ENCODE data around the gene GNL3. TPM values are rescaled to one million over a fixed set of nuclear protein-coding genes. Genes with fewer than 3 reads are reported as not detected.
A peak's percentile ranks its signal among the peaks of the same experiment; 100 is the strongest.

Gene GNL3
- total RNA-seq, 1 experiment from 2014 or later, result 205 TPM

DNA sequence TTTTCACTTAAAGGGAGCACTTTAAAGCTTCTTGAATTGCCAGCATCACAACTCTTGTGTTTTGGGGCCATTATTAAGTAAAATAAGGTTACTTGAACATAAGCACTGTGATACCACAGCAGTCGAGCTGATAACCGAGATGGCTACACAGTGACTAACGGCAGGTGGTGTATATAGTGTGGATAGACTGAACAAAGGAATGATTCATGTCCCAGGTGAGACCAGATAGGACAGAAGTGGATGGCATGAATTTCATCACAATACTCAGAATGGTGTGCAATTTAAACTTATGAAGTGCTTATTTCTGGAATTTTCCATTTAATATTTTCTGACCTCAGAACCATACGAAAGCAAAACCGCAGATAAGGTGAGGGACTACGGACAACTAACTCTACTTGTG is 40.3 kb upstream of the GNL3 start:
- CTCF ChIA-PET, result no interaction called here
- no peaks in the 10 kb centered on the region for H4K20me1 ChIP-seq (ENCODE audit: insufficient read depth)

More for the DNA sequence above, 40.3 kb upstream of the GNL3 start:
- H3K79me2 ChIP-seq (ENCODE audit: insufficient read depth, low read length), result no peaks in the 10 kb centered on the region
- no peak for ATAC-seq
- H3K4me1 ChIP-seq (ENCODE audit: control insufficient read depth in 1 of 2, insufficient read depth in 2 of 2, low read length in 2 of 2), result no peaks in the 10 kb centered on the region; a peak in 1 of 4 replicates
- no peaks in the 10 kb centered on the region for H3K27me3 ChIP-seq (ENCODE audit: insufficient read depth, low read length)
- H3K4me3 ChIP-seq (replicated peaks in 1 of 2; ENCODE audit: low read depth in 1 of 2, low read length in 2 of 2), result no peak overlapping the region
- H3K9me2 ChIP-seq (ENCODE audit: insufficient read depth), result no peaks in the 10 kb centered on the region
- H3K9ac ChIP-seq (ENCODE audit: low read length), result no peak overlapping the region
- H3K9me3 ChIP-seq (ENCODE audit: control insufficient read depth in 1 of 2, insufficient read depth in 1 of 2, low read depth in 1 of 2, low read length in 2 of 2), result no peaks in the 10 kb centered on the region
- intact Hi-C loops (cut with micrococcal nuclease), result no loop called here
- BruUV-seq (replicated peaks), result TSS peak; percentile 33
- no peak for DNase-seq (ENCODE audit: low read depth, low spot score)
- no peak overlapping the region for H2AFZ ChIP-seq (ENCODE audit: low read depth, low read length, poor library complexity, severe bottlenecking)
- TF ChIP-seq, protein P1, sequence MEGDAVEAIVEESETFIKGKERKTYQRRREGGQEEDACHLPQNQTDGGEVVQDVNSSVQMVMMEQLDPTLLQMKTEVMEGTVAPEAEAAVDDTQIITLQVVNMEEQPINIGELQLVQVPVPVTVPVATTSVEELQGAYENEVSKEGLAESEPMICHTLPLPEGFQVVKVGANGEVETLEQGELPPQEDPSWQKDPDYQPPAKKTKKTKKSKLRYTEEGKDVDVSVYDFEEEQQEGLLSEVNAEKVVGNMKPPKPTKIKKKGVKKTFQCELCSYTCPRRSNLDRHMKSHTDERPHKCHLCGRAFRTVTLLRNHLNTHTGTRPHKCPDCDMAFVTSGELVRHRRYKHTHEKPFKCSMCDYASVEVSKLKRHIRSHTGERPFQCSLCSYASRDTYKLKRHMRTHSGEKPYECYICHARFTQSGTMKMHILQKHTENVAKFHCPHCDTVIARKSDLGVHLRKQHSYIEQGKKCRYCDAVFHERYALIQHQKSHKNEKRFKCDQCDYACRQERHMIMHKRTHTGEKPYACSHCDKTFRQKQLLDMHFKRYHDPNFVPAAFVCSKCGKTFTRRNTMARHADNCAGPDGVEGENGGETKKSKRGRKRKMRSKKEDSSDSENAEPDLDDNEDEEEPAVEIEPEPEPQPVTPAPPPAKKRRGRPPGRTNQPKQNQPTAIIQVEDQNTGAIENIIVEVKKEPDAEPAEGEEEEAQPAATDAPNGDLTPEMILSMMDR (IDR thresholded peaks at IDR 0.05 in 2 of 3, conservative IDR thresholded peaks at IDR 0.05 in 1 of 3; ENCODE audit: borderline replicate concordance in 1 of 3, insufficient read depth in 1 of 3, low read depth in 2 of 3, low read length in 2 of 3), result no peak
- TF ChIP-seq RAD21 (IDR thresholded peaks at IDR 0.05; ENCODE audit: low read depth), result no peak
- TF ChIP-seq ELF1 (IDR thresholded peaks at IDR 0.05; ENCODE audit: borderline replicate concordance, low read depth), result no peak
- no peak for TF ChIP-seq EZH2 (IDR thresholded peaks at IDR 0.05)
- no peak for TF ChIP-seq POLR2AphosphoS5 (IDR thresholded peaks at IDR 0.05; ENCODE audit: low read depth, low read length)
- TF ChIP-seq POLR2A (IDR thresholded peaks at IDR 0.05; ENCODE audit: borderline replicate concordance, extremely low read depth, insufficient read depth, insufficient read length), result no peak
- TF ChIP-seq, protein P2, sequence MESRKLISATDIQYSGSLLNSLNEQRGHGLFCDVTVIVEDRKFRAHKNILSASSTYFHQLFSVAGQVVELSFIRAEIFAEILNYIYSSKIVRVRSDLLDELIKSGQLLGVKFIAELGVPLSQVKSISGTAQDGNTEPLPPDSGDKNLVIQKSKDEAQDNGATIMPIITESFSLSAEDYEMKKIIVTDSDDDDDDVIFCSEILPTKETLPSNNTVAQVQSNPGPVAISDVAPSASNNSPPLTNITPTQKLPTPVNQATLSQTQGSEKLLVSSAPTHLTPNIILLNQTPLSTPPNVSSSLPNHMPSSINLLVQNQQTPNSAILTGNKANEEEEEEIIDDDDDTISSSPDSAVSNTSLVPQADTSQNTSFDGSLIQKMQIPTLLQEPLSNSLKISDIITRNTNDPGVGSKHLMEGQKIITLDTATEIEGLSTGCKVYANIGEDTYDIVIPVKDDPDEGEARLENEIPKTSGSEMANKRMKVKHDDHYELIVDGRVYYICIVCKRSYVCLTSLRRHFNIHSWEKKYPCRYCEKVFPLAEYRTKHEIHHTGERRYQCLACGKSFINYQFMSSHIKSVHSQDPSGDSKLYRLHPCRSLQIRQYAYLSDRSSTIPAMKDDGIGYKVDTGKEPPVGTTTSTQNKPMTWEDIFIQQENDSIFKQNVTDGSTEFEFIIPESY (IDR thresholded peaks at IDR 0.05; ENCODE audit: extremely low read depth, insufficient replicate concordance, low read length), result no peak
- no peak for TF ChIP-seq CEBPB (IDR thresholded peaks at IDR 0.05; ENCODE audit: low read depth)
- TF ChIP-seq ZFX (IDR thresholded peaks at IDR 0.05), result no peak
- TF ChIP-seq FOSL1 (IDR thresholded peaks at IDR 0.05; ENCODE audit: low read depth), result no peak
- TF ChIP-seq TCF7L2 (IDR thresholded peaks at IDR 0.05; ENCODE audit: borderline replicate concordance, extremely low read depth, insufficient read depth, insufficient read length), result no peak
- no peak for TF ChIP-seq ATF3 (IDR thresholded peaks at IDR 0.05)
- no peak for TF ChIP-seq SRF (IDR thresholded peaks at IDR 0.05; ENCODE audit: low read depth)
- no peak for TF ChIP-seq EGR1 (IDR thresholded peaks at IDR 0.05; ENCODE audit: low read depth)
- TF ChIP-seq YY1 (IDR thresholded peaks at IDR 0.05; ENCODE audit: extremely low read depth, insufficient replicate concordance, low read depth, low read length), result no peak
- ChIA-PET RAD21 (ENCODE audit: low non-redundant PET in 1 of 2, low total read pairs in 2 of 2, uncharacterized antibody in 2 of 2, unreplicated experiment in 2 of 2) (no interaction called here), POLR2A (no interaction called here)
- no peak overlapping the region for H3K4me2 ChIP-seq (ENCODE audit: low read length)
- no peak overlapping the region for H3K27ac ChIP-seq (ENCODE audit: low read depth, low read length)
- H3K36me3 ChIP-seq (ENCODE audit: control insufficient read depth in 1 of 2, insufficient read depth in 2 of 2, low read length in 2 of 2), result peaks cover 19 to 29% of the 10 kb centered on the region in 2 experiments; a peak in 3 of 4 replicates

Data from HCT116 (cell line).